Activated T-cell treated with anti-CD3 and anti-CD28 coated beads, Interleukin-2, amount 50 U/mL, for 4 hours (primary cell): ENCODE results near the gene MTARC1. TPM values are rescaled to one million over a fixed set of nuclear protein-coding genes. Genes with fewer than 3 reads are reported as not detected.

ENCODE experiments used
- ATAC-seq, 2 donors: fragments of 200-7000 bp; cut with Tn5 transposase; one replicate each; pipeline ENCODE4 v1.10.0; 2021
- DNase-seq: peaks from one replicate; pipeline ENCODE4 v3.0.0-alpha.2; 2020
- H3K27me3 Mint-ChIP-seq: one replicate; pipeline ENCODE4 v1.8.0; 2021; ENCODE audit warnings: low read depth, mixed read lengths
- H3K36me3 Mint-ChIP-seq: one replicate; pipeline ENCODE4 v1.8.0; 2022; ENCODE audit warnings: mixed read lengths; ENCODE audit not compliant: insufficient read depth
- H3K4me1 Mint-ChIP-seq: one replicate; pipeline ENCODE4 v1.8.0; 2021; ENCODE audit warnings: low read depth, mixed read lengths
- H3K4me3 Mint-ChIP-seq: one replicate; pipeline ENCODE4 v1.8.0; 2021; ENCODE audit warnings: mild to moderate bottlenecking, moderate library complexity, mixed read lengths
- H3K9me3 Mint-ChIP-seq: one replicate; pipeline ENCODE4 v1.8.0; 2021; ENCODE audit warnings: mixed read lengths
- total RNA-seq, 3 donors: library from RNA; stranded (reverse); gene quantifications; one replicate each; pipeline ENCODE4 v1.2.1, GENCODE V29; 2021

Gene MTARC1
- under 1 TPM in 2 of 3 donors, not detected in 1; 0.26 to 0.27 TPM for total RNA-seq

- peaks cover 53% of the 10 kb centered on the region for H3K27me3 Mint-ChIP-seq
- H3K36me3 Mint-ChIP-seq = no peaks in the 10 kb centered on the region
- no peaks in the 10 kb centered on the region for H3K9me3 Mint-ChIP-seq
- no peak for DNase-seq
- peaks cover 3% of the 10 kb centered on the region for H3K4me1 Mint-ChIP-seq
- ATAC-seq = peak; percentile 38 to 70
- no peak within 1 kb of the TSS for H3K4me3 Mint-ChIP-seq
Observed at GRCh38 chr1:220786337-220787068, at the start of gene MTARC1. TSS of gene MTARC1 (plus strand) at chr1:220786913. CDS start at chr1:220786945, 32 bp downstream.

DNA sequence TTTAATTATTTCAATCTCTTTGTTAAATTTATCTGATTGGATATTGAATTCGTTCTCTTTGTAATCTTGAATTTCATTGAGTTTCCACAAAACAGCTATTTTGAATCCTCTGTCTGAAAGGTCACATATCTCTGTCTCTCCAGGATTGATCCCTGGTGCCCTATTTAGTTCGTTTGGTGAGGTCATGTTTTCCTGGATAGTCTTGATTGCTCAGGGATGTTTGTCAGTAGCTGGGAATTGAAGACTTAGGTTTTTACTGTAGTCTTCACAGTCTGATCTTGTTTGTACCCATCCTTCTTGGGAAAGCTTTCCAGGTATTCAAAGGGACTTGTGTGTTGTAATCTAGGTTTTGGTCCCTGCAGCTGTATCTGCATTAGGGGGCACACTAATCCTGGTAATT, 45.4 kb upstream of the MTARC1 start:
- H3K36me3 Mint-ChIP-seq = no peaks in the 10 kb centered on the region

DNA sequence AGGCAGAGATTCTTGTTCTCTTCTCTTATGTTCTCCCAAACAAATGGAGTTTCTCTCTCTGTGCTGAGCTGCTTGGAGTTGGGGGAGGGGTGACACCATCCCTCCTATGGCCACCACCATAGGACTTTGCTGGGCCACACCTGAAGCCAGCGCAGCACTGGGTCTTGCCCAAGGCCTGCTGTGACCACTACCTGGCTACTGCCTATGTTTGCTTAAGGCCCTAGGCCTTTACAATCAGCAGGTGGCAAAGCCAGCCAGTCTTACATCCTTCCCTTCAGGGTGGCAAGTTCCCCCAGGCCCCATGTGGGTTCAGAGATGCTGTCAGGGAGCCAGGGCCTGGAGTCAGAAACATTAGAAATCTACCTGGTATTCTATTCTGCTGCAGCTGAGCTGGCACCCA, 44.9 kb upstream of the MTARC1 start:
- ATAC-seq = no peak
- Mint-ChIP-seq H3K27me3 (peaks cover 24% of the 10 kb centered on the region), H3K36me3 (no peaks in the 10 kb centered on the region), H3K4me3 (no peak overlapping the region), H3K4me1 (no peaks in the 10 kb centered on the region), H3K9me3 (no peaks in the 10 kb centered on the region)
- DNase-seq = no peak

More for the DNA sequence above, 45.4 kb upstream of the MTARC1 start:
- Mint-ChIP-seq H3K9me3 (no peaks in the 10 kb centered on the region), H3K4me3 (no peak overlapping the region), H3K27me3 (peaks cover 20% of the 10 kb centered on the region), H3K4me1 (no peaks in the 10 kb centered on the region)
- DNase-seq = no peak
- no peak for ATAC-seq

- ATAC-seq (no peak), DNase-seq (no peak)
- H3K27me3 Mint-ChIP-seq = peaks cover 31% of the 10 kb centered on the region
- no peaks in the 10 kb centered on the region for H3K36me3 Mint-ChIP-seq
- no peaks in the 10 kb centered on the region for H3K9me3 Mint-ChIP-seq
- no peaks in the 10 kb centered on the region for H3K4me1 Mint-ChIP-seq
- no peak overlapping the region for H3K4me3 Mint-ChIP-seq
Observed at GRCh38 chr1:220742520-220742919, 44.2 kb upstream of the MTARC1 start.

GRCh38 chr1:220746851-220747250, 39.9 kb upstream of the MTARC1 start:
- DNase-seq (no peak), ATAC-seq (no peak)
- peaks cover 54% of the 10 kb centered on the region for H3K27me3 Mint-ChIP-seq
- no peaks in the 10 kb centered on the region for H3K36me3 Mint-ChIP-seq
- peaks cover 7% of the 10 kb centered on the region for H3K4me1 Mint-ChIP-seq
- no peaks in the 10 kb centered on the region for H3K9me3 Mint-ChIP-seq
- no peak overlapping the region for H3K4me3 Mint-ChIP-seq

- DNase-seq (no peak), ATAC-seq (no peak)
- Mint-ChIP-seq H3K4me1 (peaks cover 7% of the 10 kb centered on the region), H3K4me3 (peak overlapping the region; percentile 56), H3K27me3 (peaks cover 60% of the 10 kb centered on the region), H3K36me3 (no peaks in the 10 kb centered on the region), H3K9me3 (no peaks in the 10 kb centered on the region)
Observed at GRCh38 chr1:220747437-220748088, 39.1 kb upstream of the MTARC1 start.

DNA sequence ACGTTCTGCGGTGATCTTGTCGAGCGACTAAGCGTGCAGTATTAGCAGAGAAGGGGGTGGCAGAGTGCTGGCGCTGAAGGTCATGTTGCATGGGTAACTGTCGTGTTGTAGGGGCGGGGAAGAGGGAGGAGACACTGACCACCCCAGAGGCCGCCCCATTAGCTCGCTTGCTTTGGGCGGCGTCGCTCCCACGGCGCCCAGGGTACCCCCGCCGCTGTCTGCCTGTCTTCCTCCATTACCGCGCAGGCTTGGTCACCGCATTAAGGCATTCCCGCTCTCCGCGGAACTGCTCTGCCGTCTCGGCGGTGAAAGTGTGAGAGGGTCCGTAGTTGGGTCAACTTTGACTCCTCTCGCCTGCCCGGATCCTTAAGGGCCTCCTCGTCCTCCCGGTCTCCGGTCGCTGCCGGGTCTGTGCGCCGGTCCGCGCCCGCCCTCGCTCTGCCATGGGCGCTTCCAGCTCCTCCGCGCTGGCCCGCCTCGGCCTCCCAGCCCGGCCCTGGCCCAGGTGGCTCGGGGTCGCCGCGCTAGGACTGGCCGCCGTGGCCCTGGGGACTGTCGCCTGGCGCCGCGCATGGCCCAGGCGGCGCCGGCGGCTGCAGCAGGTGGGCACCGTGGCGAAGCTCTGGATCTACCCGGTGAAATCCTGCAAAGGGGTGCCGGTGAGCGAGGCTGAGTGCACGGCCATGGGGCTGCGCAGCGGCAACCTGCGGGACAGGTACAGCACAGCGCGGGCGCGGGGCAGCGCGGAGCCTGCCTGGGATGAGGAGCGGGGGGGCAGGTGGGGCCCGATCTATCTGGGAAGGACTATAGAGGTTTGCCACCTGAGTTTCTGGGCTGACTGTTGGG, 38.4 kb upstream of the MTARC1 start, which contains the start of gene MTARC2:
Gene MTARC2, plus strand, starts transcription at position 234 of the 846 bp plus-strand sequence. Its CDS starts 210 bp downstream, at position 444.
- H3K9me3 Mint-ChIP-seq = no peaks in the 10 kb centered on the region
- DNase-seq (no peak), ATAC-seq (peak; percentile 63 to 70)
- H3K27me3 Mint-ChIP-seq = peaks cover 63% of the 10 kb centered on the region
- no peaks in the 10 kb centered on the region for H3K36me3 Mint-ChIP-seq
- peaks cover 7% of the 10 kb centered on the region for H3K4me1 Mint-ChIP-seq
- peak within 1 kb of the TSS; percentile 56 for H3K4me3 Mint-ChIP-seq

GRCh38 chr1:220748936-220749335, 37.8 kb upstream of the MTARC1 start:
- Mint-ChIP-seq H3K27me3 (peaks cover 63% of the 10 kb centered on the region), H3K4me3 (peak overlapping the region; percentile 39), H3K4me1 (peaks cover 9% of the 10 kb centered on the region), H3K9me3 (no peaks in the 10 kb centered on the region), H3K36me3 (no peaks in the 10 kb centered on the region)
- ATAC-seq (no peak), DNase-seq (no peak)

DNA sequence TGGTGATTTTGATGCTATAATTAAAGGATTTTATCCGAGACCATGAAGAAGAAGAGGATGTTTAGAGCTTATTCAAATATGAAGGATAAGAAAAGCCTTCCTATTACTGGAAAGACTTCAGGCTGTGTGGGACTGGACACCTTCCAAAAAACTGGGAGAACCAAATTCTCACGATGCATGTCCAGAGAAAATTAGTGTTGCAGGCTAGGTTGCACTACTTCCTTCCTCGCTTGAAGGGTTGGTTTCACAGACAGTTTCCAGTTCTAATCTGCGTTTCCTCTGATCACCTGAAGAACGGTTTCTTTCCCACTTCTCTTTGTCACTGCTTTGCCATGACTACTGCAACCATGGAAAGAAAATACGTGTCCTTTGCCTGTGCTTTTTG, 36.6 kb upstream of the MTARC1 start:
- no peaks in the 10 kb centered on the region for H3K9me3 Mint-ChIP-seq
- peaks cover 9% of the 10 kb centered on the region for H3K4me1 Mint-ChIP-seq
- no peaks in the 10 kb centered on the region for H3K36me3 Mint-ChIP-seq
- H3K27me3 Mint-ChIP-seq = peaks cover 70% of the 10 kb centered on the region
- DNase-seq (no peak), ATAC-seq (no peak)
- no peak overlapping the region for H3K4me3 Mint-ChIP-seq

- peaks cover 69% of the 10 kb centered on the region for H3K27me3 Mint-ChIP-seq
- ATAC-seq (no peak), DNase-seq (no peak)
- no peak overlapping the region for H3K4me3 Mint-ChIP-seq
- H3K4me1 Mint-ChIP-seq = peaks cover 9% of the 10 kb centered on the region
- H3K36me3 Mint-ChIP-seq = no peaks in the 10 kb centered on the region
- no peaks in the 10 kb centered on the region for H3K9me3 Mint-ChIP-seq
Observed at GRCh38 chr1:220751111-220751510, 35.6 kb upstream of the MTARC1 start.

GRCh38 chr1:220754212-220754917, 32.3 kb upstream of the MTARC1 start:
- peaks cover 2% of the 10 kb centered on the region for H3K4me1 Mint-ChIP-seq
- peaks cover 45% of the 10 kb centered on the region for H3K27me3 Mint-ChIP-seq
- DNase-seq (no peak), ATAC-seq (no peak)
- no peaks in the 10 kb centered on the region for H3K36me3 Mint-ChIP-seq
- no peak overlapping the region for H3K4me3 Mint-ChIP-seq
- H3K9me3 Mint-ChIP-seq = no peaks in the 10 kb centered on the region

- ATAC-seq = no peak
- Mint-ChIP-seq H3K9me3 (no peaks in the 10 kb centered on the region), H3K4me3 (no peak overlapping the region), H3K36me3 (no peaks in the 10 kb centered on the region), H3K27me3 (peaks cover 39% of the 10 kb centered on the region), H3K4me1 (peaks cover 2% of the 10 kb centered on the region)
- no peak for DNase-seq
Observed at GRCh38 chr1:220754918-220755295, 31.8 kb upstream of the MTARC1 start.

DNA sequence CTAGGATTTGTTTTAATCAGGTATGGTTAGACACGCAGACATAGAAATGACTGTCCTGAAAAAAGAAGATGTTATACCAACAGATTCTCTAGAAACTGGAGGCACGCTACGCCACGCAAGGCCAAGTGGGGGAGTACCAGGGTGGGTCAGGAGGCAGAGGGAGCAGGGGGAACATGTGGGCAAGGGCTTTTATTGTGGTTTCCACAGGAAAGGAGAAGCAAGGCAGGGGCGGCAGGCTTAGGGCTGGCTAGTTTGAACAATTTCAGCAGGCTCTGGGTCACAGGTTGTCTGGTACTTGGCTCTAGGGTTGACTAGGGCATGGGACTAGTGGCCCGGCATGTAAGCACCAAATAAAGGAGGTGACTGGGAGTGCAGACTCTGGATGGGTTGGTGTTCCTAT, 31.4 kb upstream of the MTARC1 start:
- H3K27me3 Mint-ChIP-seq = peaks cover 39% of the 10 kb centered on the region
- H3K9me3 Mint-ChIP-seq = no peaks in the 10 kb centered on the region

DNA sequence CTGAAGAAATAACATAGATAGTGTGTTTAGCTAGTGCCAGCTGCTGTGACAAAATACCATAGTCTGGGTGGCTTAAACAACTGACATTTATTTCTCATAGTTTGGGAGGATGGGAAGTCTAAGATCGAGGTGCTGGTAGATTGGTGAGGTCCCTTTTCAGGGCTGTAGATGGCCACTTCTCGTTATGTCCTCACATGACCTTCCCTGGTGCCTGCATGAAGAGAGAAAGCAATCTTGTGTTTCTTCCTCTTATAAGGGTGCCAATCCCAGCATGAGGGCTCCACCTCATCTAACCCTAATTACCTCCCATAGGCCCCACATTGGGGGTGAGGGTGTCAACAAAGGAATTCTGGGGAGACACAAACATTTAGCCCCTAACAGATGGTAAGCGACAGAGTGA, 29.3 kb upstream of the MTARC1 start:
- Mint-ChIP-seq H3K4me3 (no peak overlapping the region), H3K27me3 (peaks cover 19% of the 10 kb centered on the region), H3K36me3 (no peaks in the 10 kb centered on the region), H3K9me3 (no peaks in the 10 kb centered on the region), H3K4me1 (peaks cover 2% of the 10 kb centered on the region)
- no peak for DNase-seq
- ATAC-seq = no peak

More for the DNA sequence above, 31.4 kb upstream of the MTARC1 start:
- Mint-ChIP-seq H3K4me3 (no peak overlapping the region), H3K4me1 (peaks cover 2% of the 10 kb centered on the region), H3K36me3 (no peaks in the 10 kb centered on the region)
- ATAC-seq (no peak), DNase-seq (no peak)
